AG04449 (cell line): ENCODE measurements around the gene MYBPC2.

ENCODE experiments used
- CTCF ChIA-PET: fragments of 350-600 bp; formaldehyde crosslinking; extraction: SDS; loops from one replicate; lab custom pipeline; 2021; ENCODE audit warnings: antibody characterized with exemption; lab: Yijun Ruan, JAX
- POLR2A ChIA-PET: fragments of 400-600, 350-600 bp; formaldehyde crosslinking; extraction: SDS; loops from one replicate; lab custom pipeline; 2020; ENCODE audit warnings: antibody characterized with exemption, inconsistent platforms; lab: Yijun Ruan, JAX
- DNase-seq: peaks from one replicate; pipeline ENCODE4 v3.0.0-alpha.2; 2010; ENCODE audit warnings: low read depth, low spot score
- H3K4me3 ChIP-seq: 2 replicates; pipeline ENCODE4 v1.5.1; 2011; ENCODE audit warnings: low read depth, mild to moderate bottlenecking, control low read depth, low read length
- TF ChIP-seq, protein P1 (sequence below): IDR thresholded peaks from one replicate; pipeline ENCODE4 v1.5.1; 2011; ENCODE audit warnings: mild to moderate bottlenecking, moderate library complexity, low read length, control low read depth, inconsistent platforms; ENCODE audit not compliant: insufficient read depth; ENCODE audit errors: missing control alignments

The MYBPC2 gene

GRCh38 chr19:50416034-50416977 lies 16.4 kb upstream of the MYBPC2 start:
- no peak overlapping the region for H3K4me3 ChIP-seq
- TF ChIP-seq, protein P1, sequence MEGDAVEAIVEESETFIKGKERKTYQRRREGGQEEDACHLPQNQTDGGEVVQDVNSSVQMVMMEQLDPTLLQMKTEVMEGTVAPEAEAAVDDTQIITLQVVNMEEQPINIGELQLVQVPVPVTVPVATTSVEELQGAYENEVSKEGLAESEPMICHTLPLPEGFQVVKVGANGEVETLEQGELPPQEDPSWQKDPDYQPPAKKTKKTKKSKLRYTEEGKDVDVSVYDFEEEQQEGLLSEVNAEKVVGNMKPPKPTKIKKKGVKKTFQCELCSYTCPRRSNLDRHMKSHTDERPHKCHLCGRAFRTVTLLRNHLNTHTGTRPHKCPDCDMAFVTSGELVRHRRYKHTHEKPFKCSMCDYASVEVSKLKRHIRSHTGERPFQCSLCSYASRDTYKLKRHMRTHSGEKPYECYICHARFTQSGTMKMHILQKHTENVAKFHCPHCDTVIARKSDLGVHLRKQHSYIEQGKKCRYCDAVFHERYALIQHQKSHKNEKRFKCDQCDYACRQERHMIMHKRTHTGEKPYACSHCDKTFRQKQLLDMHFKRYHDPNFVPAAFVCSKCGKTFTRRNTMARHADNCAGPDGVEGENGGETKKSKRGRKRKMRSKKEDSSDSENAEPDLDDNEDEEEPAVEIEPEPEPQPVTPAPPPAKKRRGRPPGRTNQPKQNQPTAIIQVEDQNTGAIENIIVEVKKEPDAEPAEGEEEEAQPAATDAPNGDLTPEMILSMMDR = no peak
- DNase-seq = no peak
- ChIA-PET POLR2A (no interaction called here), CTCF (interaction anchor here (0.8 to 1.8 kb wide), 8 partner anchors 8 to 59 kb away, joined by 3 to 9 read pairs (median 6); no protein-coding TSS in a partner anchor)

- TF ChIP-seq, protein P1 = no peak
- DNase-seq = no peak
- H3K4me3 ChIP-seq = no peak overlapping the region
- ChIA-PET CTCF (no interaction called here), POLR2A (no interaction called here)
Observed at GRCh38 chr19:50417111-50418081, 15.3 kb upstream of the MYBPC2 start.

GRCh38 chr19:50418176-50419021 lies 14.3 kb upstream of the MYBPC2 start, which contains the start of gene SPIB:
TSS of gene SPIB (plus strand) at chr19:50418938. CDS start at chr19:50418963, 25 bp downstream.
- ChIA-PET POLR2A (no interaction called here), CTCF (interaction anchor here (1.3 kb wide), 1 partner anchor 50 kb away, joined by 3 read pairs; no protein-coding TSS in a partner anchor)
- TF ChIP-seq, protein P1 = no peak
- H3K4me3 ChIP-seq = no peak within 1 kb of the TSS
- DNase-seq = no peak

DNA sequence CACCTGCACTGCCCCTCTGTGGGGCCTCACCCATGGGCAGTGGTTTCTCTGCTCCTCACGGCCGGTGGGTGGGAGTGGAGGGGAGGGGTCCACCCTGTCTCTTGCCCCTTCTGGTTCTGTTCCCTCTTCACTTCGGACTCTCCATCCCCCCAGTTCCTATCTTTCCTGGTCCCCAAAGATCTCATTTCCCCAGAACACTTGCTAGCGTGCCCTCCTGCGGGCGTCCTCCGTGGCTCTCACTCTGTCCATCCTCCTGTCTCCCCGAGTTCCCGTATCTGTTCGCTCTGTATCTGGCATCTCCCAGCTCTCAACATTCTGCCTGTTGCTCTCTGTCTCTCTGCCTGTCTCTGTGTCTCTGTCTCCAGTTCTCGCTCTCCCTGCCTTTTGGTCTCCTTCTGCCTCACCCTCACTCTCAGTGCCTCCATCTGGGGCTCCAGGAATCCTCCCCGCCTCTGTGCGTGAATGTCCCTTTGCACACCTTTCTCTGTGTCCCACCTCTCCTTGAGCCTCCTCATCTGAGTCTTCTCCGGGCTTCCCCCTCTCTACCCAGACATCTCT lies 13.6 kb upstream of the MYBPC2 start:
- no peak for DNase-seq
- no peak overlapping the region for H3K4me3 ChIP-seq
- ChIA-PET POLR2A (no interaction called here), CTCF (interaction anchor here (1.3 kb wide), 1 partner anchor 50 kb away, joined by 3 read pairs; no protein-coding TSS in a partner anchor)
- TF ChIP-seq, protein P1 = no peak

- no peak overlapping the region for H3K4me3 ChIP-seq
- ChIA-PET CTCF (interaction anchor here (1.3 kb wide), 1 partner anchor 51 kb away, joined by 3 read pairs; no protein-coding TSS in a partner anchor), POLR2A (no interaction called here)
- DNase-seq = no peak
- TF ChIP-seq, protein P1 = no peak
Observed at GRCh38 chr19:50419580-50420035, 13.1 kb upstream of the MYBPC2 start.
